Activated T-cell treated with anti-CD3 and anti-CD28 coated beads, Interleukin-2, amount 50 U/mL, for 1 hour (primary cell): ENCODE data around the gene CEP55.

Source experiments
- DNase-seq: peaks from one replicate; pipeline ENCODE4 v3.0.0-alpha.2; 2020

The CEP55 gene

DNA sequence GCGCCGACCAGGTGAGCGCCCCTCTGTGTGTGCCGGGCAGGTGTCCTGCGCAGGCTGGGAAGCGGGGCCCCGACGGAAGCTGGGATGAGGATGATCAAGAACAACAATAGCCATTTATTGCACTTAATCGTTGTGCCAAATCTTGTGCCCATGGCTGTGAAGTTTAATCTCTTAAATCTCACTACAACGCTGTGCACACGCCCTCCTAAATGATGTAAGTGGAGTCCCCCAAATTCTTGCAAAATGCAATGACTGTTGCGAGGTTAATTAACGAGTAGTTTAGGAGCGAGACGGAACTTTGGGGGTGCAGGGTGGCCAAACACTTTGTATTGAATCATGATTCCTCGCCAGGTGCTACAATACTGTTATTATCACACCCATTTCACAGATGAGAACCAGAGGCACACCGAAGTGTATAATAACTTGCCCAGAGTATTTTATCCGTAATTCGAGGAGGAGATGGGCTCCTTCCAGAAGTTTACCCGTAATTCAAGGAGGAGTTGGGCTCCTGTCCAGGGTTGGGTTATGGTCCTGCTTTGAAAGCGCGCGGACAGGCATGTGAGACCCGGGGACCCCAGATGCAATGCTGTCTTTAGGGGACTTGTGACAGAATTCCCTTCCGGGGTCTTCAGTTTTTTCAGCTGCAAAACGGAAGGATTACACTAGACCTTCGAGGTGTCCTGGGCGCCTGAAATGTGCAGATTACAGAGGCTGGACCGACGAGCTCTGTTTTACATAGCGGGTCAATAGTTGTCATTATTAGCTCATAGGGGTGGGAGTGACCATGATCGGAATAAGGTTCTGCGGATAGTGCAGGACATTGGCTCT lies 71.1 kb downstream of the CEP55 start:
- no peak for DNase-seq

DNA sequence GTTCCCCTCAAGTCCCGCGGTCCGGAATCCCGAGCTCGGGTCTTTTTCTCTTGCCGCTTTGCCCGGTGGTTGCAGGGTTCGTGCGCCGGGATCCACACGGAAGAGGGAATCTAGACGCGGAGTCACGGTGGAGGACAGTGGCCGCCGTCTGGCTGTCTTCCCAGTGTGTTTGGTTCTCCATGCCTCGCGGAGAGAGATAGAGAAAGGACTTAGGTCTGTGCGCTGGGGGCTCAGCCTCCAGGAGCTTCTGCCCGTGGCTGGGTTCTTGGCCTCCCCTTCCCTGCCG lies 71.6 kb downstream of the CEP55 start:
- no peak for DNase-seq

DNA sequence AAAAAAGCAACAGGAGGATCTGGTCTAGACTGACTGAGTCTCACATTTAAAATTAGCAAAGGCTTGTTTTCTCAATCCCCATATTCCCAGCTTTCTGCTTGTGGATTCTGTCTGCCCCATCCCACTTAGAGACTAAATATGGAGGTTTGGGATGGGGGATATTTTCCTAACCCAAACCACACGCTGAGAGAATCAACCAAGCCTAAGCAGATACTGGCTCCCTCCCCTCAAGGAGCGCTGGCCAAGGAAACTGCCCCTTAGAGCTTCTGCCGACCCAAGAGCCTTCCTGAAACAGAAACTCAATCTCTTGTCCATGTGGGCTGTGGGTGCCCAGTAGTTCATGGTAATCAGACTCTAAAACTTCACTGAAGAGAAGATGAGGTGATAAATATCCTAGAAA lies 74.0 kb downstream of the CEP55 start:
- no peak for DNase-seq

DNA sequence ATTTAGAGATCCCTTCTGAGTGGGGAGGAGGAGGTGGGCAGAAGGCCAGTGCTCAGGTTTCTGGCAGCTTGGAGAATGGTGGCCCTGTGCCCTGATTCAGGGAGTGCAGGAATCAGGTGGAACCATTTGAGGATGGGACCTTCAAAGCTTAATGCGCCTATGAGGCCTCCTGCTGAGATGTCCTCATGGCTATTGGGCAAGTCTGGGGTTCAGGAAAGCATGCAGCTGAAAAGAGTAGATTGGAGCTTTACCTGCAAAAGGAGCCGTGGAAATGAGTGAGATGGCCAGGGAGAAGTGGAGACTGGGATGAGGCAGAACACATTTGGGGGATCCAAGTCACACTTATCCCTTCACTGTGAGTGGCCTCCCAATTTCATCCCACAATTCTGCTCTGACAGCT lies 76.2 kb downstream of the CEP55 start:
- DNase-seq: no peak

DNA sequence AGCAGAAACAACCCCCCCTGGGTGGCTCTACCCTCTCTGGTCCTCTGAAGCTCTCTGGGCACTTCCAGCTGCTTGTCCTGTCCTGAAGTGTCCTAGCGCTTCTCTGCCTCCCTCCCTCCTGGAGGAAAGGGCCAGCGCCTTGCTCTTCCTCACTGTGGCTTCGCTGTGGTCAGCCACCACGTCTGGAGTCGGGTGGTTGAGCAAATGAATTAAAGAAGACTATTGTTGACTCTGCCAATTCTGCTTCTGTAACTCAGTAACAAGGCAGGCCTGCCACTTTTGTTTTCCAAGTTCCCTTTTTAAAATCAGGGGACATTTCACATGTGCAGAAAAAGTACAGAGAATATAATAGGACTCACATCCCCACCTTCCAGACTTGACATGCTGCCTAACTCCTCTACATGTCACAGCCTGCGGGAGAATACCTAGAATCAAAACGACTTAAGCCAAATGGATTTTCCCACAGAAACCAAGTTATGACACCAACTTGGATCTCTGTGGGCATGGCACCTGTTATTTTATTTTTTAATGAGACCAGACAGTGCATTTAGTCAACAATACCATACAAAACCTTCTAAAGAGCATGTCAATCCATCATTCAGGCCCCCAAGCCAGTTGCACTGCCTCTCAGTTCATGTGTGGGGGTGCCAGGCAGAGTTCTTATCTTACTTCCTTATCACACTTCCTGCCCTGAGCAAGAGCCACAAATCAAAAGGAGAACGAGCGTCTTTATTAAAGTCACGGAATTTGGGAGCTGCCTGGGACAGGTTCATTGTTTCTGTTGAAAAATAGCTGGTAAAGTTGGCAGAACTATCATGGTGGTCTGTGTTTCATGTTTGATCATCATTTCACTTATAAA lies 76.9 kb downstream of the CEP55 start:
- no peak for DNase-seq

DNA sequence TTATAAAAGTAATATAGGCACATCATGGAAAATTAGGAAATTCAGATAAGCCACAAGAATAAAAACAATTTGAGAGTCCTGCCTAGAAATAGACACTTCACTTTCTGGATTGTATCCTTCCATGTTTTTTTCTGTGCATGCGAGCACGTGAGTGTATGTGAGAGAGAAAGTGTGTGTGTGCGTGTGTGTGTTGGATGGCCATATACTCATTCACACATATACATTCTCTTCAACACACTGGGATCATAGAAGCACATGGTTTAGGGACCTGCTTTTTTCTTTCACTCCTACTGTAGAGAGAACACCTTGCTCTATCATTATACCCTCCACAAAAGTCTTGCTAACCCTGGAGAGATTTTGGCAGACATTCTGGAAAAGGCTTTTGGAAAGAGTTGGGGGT lies 77.5 kb downstream of the CEP55 start:
- no peak for DNase-seq

DNA sequence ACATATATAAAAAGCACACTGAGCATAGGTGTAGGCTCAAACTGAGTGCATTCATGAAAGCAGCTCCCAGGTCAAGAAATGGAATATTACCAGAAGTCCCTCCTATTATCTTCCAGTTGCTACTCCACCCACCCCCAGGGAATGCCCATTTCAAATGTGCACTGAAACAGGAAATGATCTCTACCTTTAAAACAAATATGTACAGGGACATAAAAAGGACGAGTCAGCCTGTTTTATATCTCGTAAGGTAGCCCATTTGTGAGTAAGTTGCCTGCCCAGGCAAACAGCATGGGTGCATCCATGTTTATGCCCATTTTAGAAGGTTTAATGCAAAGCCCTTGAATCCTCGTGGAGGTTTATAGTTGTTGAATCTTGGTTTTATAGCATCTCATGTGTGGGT lies 80.5 kb downstream of the CEP55 start:
- no peak for DNase-seq

DNA sequence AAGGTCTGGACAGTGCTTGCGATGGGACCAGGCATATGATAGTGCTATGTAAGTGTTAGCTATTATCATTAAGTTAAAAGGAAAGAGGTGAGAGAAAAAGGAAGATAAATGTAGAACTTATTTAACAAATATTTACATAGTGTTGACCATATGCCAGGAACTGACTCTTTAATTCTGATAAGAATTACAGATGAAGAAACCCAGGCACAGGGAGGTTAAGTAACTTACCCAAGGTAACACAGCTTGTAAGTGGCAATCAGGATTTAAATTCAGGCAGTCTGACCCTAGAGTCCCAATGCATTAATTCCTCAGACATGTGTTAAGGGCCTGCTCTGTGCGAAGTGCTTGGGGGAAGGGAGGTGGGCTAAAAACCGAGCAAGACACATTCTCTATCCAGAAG lies 81.2 kb downstream of the CEP55 start:
- no peak for DNase-seq
